Measurements from ENCODE around the gene PTGES2.
A peak's percentile ranks its signal among the peaks of the same experiment; 100 is the strongest.

PTGES2 gene

GRCh38 chr9:128103589-128103962 is 24.0 kb downstream of the PTGES2 start:
- 0 out of 2 replicates have a peak, but pooled peaks have one; percentile 21 for TF ChIP-seq CTCF (IDR thresholded peaks at IDR 0.05; ENCODE audit: borderline replicate concordance, insufficient read depth, low read depth, low read length)
- H3K4me3 ChIP-seq (ENCODE audit: low read depth, low read length) = no peak overlapping the region

- no peak for TF ChIP-seq CTCF (IDR thresholded peaks at IDR 0.05; ENCODE audit: borderline replicate concordance, insufficient read depth, low read depth, low read length)
Measured at GRCh38 chr9:128102861-128103588, 24.5 kb downstream of the PTGES2 start.

GRCh38 chr9:128102196-128102595 is 25.3 kb downstream of the PTGES2 start:
- H3K4me3 ChIP-seq (ENCODE audit: low read depth, low read length) = no peak overlapping the region
- no peak for TF ChIP-seq CTCF (IDR thresholded peaks at IDR 0.05; ENCODE audit: borderline replicate concordance, insufficient read depth, low read depth, low read length)

More at GRCh38 chr9:128102861-128103588, 24.5 kb downstream of the PTGES2 start:
- H3K4me3 ChIP-seq (ENCODE audit: low read depth, low read length) = no peak overlapping the region

GRCh38 chr9:128101690-128102089 is 25.8 kb downstream of the PTGES2 start:
- H3K4me3 ChIP-seq (ENCODE audit: low read depth, low read length) = no peak overlapping the region
- no peak for TF ChIP-seq CTCF (IDR thresholded peaks at IDR 0.05; ENCODE audit: borderline replicate concordance, insufficient read depth, low read depth, low read length)

- H3K4me3 ChIP-seq (ENCODE audit: low read depth, low read length) = no peak overlapping the region
- TF ChIP-seq CTCF (IDR thresholded peaks at IDR 0.05; ENCODE audit: borderline replicate concordance, insufficient read depth, low read depth, low read length) = no peak
Measured at GRCh38 chr9:128101231-128101661, 26.3 kb downstream of the PTGES2 start.

DNA sequence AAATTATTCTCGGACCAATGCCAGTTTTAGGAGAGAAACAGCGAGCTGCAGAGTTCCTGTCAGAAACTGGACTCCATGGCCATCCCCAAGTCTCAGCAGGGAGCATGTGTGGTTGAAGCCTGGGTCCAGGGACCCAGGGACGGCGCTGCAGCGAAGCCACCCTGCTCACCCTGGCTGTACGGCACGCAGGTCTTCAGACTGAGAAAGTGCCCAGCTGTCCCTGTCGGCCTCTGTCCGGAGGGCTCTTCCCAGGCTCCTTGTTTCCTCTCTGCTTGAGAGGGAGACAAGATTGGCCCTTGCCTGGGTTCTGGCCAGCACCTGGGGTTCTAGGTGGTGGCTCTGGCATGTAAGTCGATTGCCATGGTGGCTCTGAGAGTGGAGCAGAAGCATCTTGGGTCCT is 26.9 kb downstream of the PTGES2 start:
- no peak overlapping the region for H3K4me3 ChIP-seq (ENCODE audit: low read depth, low read length)
- TF ChIP-seq CTCF (IDR thresholded peaks at IDR 0.05; ENCODE audit: borderline replicate concordance, insufficient read depth, low read depth, low read length) = no peak

- TF ChIP-seq CTCF (IDR thresholded peaks at IDR 0.05; ENCODE audit: borderline replicate concordance, insufficient read depth, low read depth, low read length) = no peak
- H3K4me3 ChIP-seq (ENCODE audit: low read depth, low read length) = no peak overlapping the region
Measured at GRCh38 chr9:128099932-128100491, 27.5 kb downstream of the PTGES2 start.

Measured in GM12875 (cell line).